Left kidney (tissue), 2 donors: Measurements from ENCODE around the gene TM9SF1. TPM values are rescaled to one million over a fixed set of nuclear protein-coding genes. Genes with fewer than 3 reads are reported as not detected.

Experiments used
- DNase-seq: peaks from one replicate; pipeline ENCODE4 v3.0.0-alpha.2; 2013
- polyA plus RNA-seq: library from polyadenylated mRNA; unstranded; fragments of 120-200 nt; gene quantifications from one replicate; pipeline ENCODE4 v1.2.1, GENCODE V29; 2013; ENCODE audit not compliant: insufficient read length

TM9SF1 gene
- polyA plus RNA-seq, 1 donor = 39.7 TPM

- DNase-seq = no peak
Measured at GRCh38 chr14:24155100-24155499, 40.1 kb downstream of the TM9SF1 start.

- no peak for DNase-seq
Measured at GRCh38 chr14:24151404-24152080, 43.7 kb downstream of the TM9SF1 start.

GRCh38 chr14:24150993-24151392, 44.2 kb downstream of the TM9SF1 start:
- no peak for DNase-seq

- DNase-seq = no peak
Measured at GRCh38 chr14:24150567-24150966, 44.7 kb downstream of the TM9SF1 start.

- no peak for DNase-seq
Measured at GRCh38 chr14:24150061-24150460, 45.2 kb downstream of the TM9SF1 start.

- DNase-seq = no peak
Measured at GRCh38 chr14:24149302-24149969, 45.8 kb downstream of the TM9SF1 start.

GRCh38 chr14:24147761-24148428, 47.3 kb downstream of the TM9SF1 start:
- no peak for DNase-seq

- DNase-seq = peak; percentile 99
Measured at GRCh38 chr14:24146978-24147760, 48.1 kb downstream of the TM9SF1 start, which contains the start of gene RNF31. Gene RNF31, plus strand, starts transcription at chr14:24147498. Its CDS starts 201 bp downstream, at chr14:24147699.

GRCh38 chr14:24146453-24146977, 48.7 kb downstream of the TM9SF1 start, which contains the start of gene PSME2:
Gene PSME2, minus strand, starts transcription at chr14:24146610. Its CDS starts 29 bp downstream, at chr14:24146581.
- DNase-seq = peak; percentile 96

GRCh38 chr14:24145690-24146452, 49.4 kb downstream of the TM9SF1 start:
- no peak for DNase-seq

GRCh38 chr14:24145219-24145618, 50.0 kb downstream of the TM9SF1 start:
- DNase-seq = no peak

- DNase-seq = no peak
Measured at GRCh38 chr14:24144451-24144850, 50.8 kb downstream of the TM9SF1 start.

- DNase-seq = no peak
Measured at GRCh38 chr14:24143511-24143910, 51.7 kb downstream of the TM9SF1 start.

GRCh38 chr14:24141097-24141880, 54.0 kb downstream of the TM9SF1 start, which contains the start of gene EMC9:
Gene EMC9, minus strand, starts transcription at chr14:24141591. Its CDS starts 287 bp downstream, at chr14:24141304.
- peak; percentile 100 for DNase-seq

- DNase-seq = no peak
Measured at GRCh38 chr14:24139272-24139934, 55.8 kb downstream of the TM9SF1 start.
